Ovary (tissue), 9 donors: ENCODE measurements around the gene NLN. TPM values are rescaled to one million over a fixed set of nuclear protein-coding genes. Genes with fewer than 3 reads are reported as not detected.

Source experiments
- DNase-seq, 5 donors: peaks; one replicate each; pipeline ENCODE4 v3.0.0-alpha.2; 2019 to 2020
- H3K27ac ChIP-seq, 2 donors: fragments of 200-600 bp; one replicate each; pipeline versions ENCODE4 v1.5.1 to v1.8.0; 2019 to 2022
- H3K27me3 ChIP-seq: fragments of 200-600 bp; one replicate; pipeline ENCODE4 v1.8.0; 2022
- H3K36me3 ChIP-seq: fragments of 200-600 bp; sonication (generic); one replicate; pipeline ENCODE4 v1.5.1; 2019
- H3K4me1 ChIP-seq: one replicate; pipeline ENCODE4 v1.8.1; 2013; ENCODE audit warnings: mild to moderate bottlenecking, moderate library complexity; ENCODE audit not compliant: insufficient read depth
- H3K4me3 ChIP-seq: fragments of 200-600 bp; sonication (generic); one replicate; pipeline ENCODE4 v1.5.1; 2017
- H3K9me3 ChIP-seq, 2 donors: fragments of 200-600 bp in 1 of 2; sonication (generic) in 1 of 2; one replicate each; pipeline versions ENCODE4 v1.5.1 to v1.8.1; 2013 to 2019; ENCODE audit warnings: mild to moderate bottlenecking in 1 of 2, moderate library complexity in 1 of 2
- CTCF ChIP-seq, 3 donors: fragments of 450-650 bp in 2 of 3; fragments of 200-600 bp in 1 of 3; IDR thresholded peaks; one replicate each; pipeline versions ENCODE4 v1.5.1 to v1.8.0; 2016 to 2022; ENCODE audit warnings: antibody characterized with exemption in 3 of 3, mild to moderate bottlenecking in 1 of 3
- EP300 ChIP-seq: sonication (generic); formaldehyde crosslinking; IDR thresholded peaks from one replicate; pipeline ENCODE4 v1.6.1; 2017; ENCODE audit warnings: antibody characterized with exemption
- POLR2A ChIP-seq: fragments of 450-650 bp; IDR thresholded peaks from one replicate; pipeline ENCODE4 v1.6.1; 2017; ENCODE audit warnings: antibody characterized with exemption, mild to moderate bottlenecking, moderate library complexity
- WGBS, 3 donors: extraction: QIAGEN DNeasy Blood & Tissue Kit in 1 of 3; methylation state at CpG; one replicate each; pipeline versions ENCODE4 v1.1.5 to v1.1.7; 2013 to 2017; 5-methylcytosine and 5-hydroxymethylcytosine counted together
- intact Hi-C, 4 donors: fragments of 100-400 bp; cut with DNase I; formaldehyde crosslinking; loops; one replicate each; pipeline versions ENCODE4 v1.11.0 to v1.15.1; 2022 to 2023
- polyA plus RNA-seq, 2 donors: library from polyadenylated mRNA; stranded (reverse); fragments of 200-250 nt in 1 of 2; fragments of 350-450 nt in 1 of 2; fragmentation: Illumina TruSeq in 1 of 2; extraction: RNeasy Lipid Tissue Mini Kit (QIAGEN cat#74804) in 1 of 2; gene quantifications; one replicate each; pipeline ENCODE4 v1.2.3, GENCODE V29; 2013 to 2014
- total RNA-seq, 7 donors: library from RNA; depleted of rRNA in 2 of 7; stranded (reverse); fragments of >200 nt in 2 of 7; fragmentation: NEBNext Ultra II Directional in 3 of 7; extraction: Animal tissue kit (Norgen Biotek cat#: 25700) in 3 of 7; gene quantifications; one replicate each; pipeline versions ENCODE4 v1.1.0 to v1.2.4, GENCODE V29; 2016 to 2023
- donor health status: DM: no; HTN: no; CAD: no; lungs with moderate emphysema.
- donor health status: DM: no; HTN: no; CAD: no.
- donor health status: Bipolar disorder and iron deficiency.
- donor health status: DM: yes; HTN: yes; CAD: no.
- donor health status: DM: no; HTN: no; CAD: no.
- donor health status: DM: yes; HTN: yes; CAD: no.

NLN gene
- total and polyA plus RNA-seq, 9 donors: 2.3 to 16.3 (median 8.2) TPM

GRCh38 chr5:65734921-65735320 is 12.9 kb downstream of the NLN start:
- intact Hi-C loops: no loop called here
- no peak overlapping the region for H3K4me3 ChIP-seq
- no peaks in the 10 kb centered on the region for H3K9me3 ChIP-seq
- H3K27me3 ChIP-seq: no peaks in the 10 kb centered on the region
- H3K4me1 ChIP-seq: no peaks in the 10 kb centered on the region
- WGBS, 3 donors: 87 to 96% (median 94%) methylated on average over 1 of the region's 1 CpG
- H3K27ac ChIP-seq: no peak overlapping the region
- no peak for TF ChIP-seq POLR2A
- no peak for TF ChIP-seq EP300
- no peak for TF ChIP-seq CTCF (IDR thresholded peaks at IDR 0.05)
- H3K36me3 ChIP-seq: no peaks in the 10 kb centered on the region
- DNase-seq: no peak

- Histone ChIP-seq H3K27me3 (no peaks in the 10 kb centered on the region), H3K27ac (no peak overlapping the region), H3K36me3 (no peaks in the 10 kb centered on the region), H3K4me1 (no peaks in the 10 kb centered on the region), H3K9me3 (no peaks in the 10 kb centered on the region), H3K4me3 (no peak overlapping the region)
- intact Hi-C loops: no loop called here
- TF ChIP-seq POLR2A (no peak), CTCF (IDR thresholded peaks at IDR 0.05) (no peak), EP300 (no peak)
- 81 to 93% (median 91%) methylated on average over 1 of the region's 1 CpG for WGBS, 3 donors
- no peak for DNase-seq
Observed at GRCh38 chr5:65736011-65736410, 14.0 kb downstream of the NLN start.

GRCh38 chr5:65737842-65738241 is 15.8 kb downstream of the NLN start:
- intact Hi-C loops: no loop called here
- no peaks in the 10 kb centered on the region for H3K9me3 ChIP-seq

GRCh38 chr5:65738305-65738704 is 16.3 kb downstream of the NLN start:
- no peak overlapping the region for H3K27ac ChIP-seq
- no peaks in the 10 kb centered on the region for H3K4me1 ChIP-seq
- no peaks in the 10 kb centered on the region for H3K9me3 ChIP-seq
- no peaks in the 10 kb centered on the region for H3K36me3 ChIP-seq
- intact Hi-C loops: no loop called here
- DNase-seq: no peak
- 79 to 94% (median 83%) methylated on average over 4 of the region's 4 CpGs for WGBS, 3 donors
- TF ChIP-seq POLR2A (no peak), EP300 (no peak), CTCF (IDR thresholded peaks at IDR 0.05) (no peak)
- no peaks in the 10 kb centered on the region for H3K27me3 ChIP-seq
- no peak overlapping the region for H3K4me3 ChIP-seq

More at GRCh38 chr5:65737842-65738241, 15.8 kb downstream of the NLN start:
- Histone ChIP-seq H3K27me3 (no peaks in the 10 kb centered on the region), H3K4me1 (no peaks in the 10 kb centered on the region), H3K27ac (no peak overlapping the region), H3K4me3 (no peak overlapping the region), H3K36me3 (no peaks in the 10 kb centered on the region)
- WGBS, 3 donors: 83 to 94% (median 94%) methylated on average over 7 of the region's 7 CpGs
- TF ChIP-seq EP300 (no peak), POLR2A (no peak), CTCF (IDR thresholded peaks at IDR 0.05) (no peak)
- no peak for DNase-seq

- Histone ChIP-seq H3K4me3 (no peak overlapping the region), H3K36me3 (no peaks in the 10 kb centered on the region), H3K9me3 (no peaks in the 10 kb centered on the region), H3K27ac (no peak overlapping the region), H3K27me3 (no peaks in the 10 kb centered on the region), H3K4me1 (no peaks in the 10 kb centered on the region)
- TF ChIP-seq EP300 (no peak), POLR2A (no peak), CTCF (IDR thresholded peaks at IDR 0.05) (no peak)
- intact Hi-C loops: no loop called here
- DNase-seq: no peak
Observed at GRCh38 chr5:65739162-65739561, 17.2 kb downstream of the NLN start.
